GM10266 (cell line): ENCODE results near the gene NARF.

Source experiments
- DNase-seq: peaks from one replicate; pipeline ENCODE4 v3.0.0; 2012; ENCODE audit errors: extremely low spot score
- TF ChIP-seq, protein P1 (sequence below): IDR thresholded peaks from 2 replicates; pipeline ENCODE4 v1.5.1; 2012; ENCODE audit warnings: mild to moderate bottlenecking, low read depth; ENCODE audit not compliant: control insufficient read depth, insufficient read depth; ENCODE audit errors: missing control alignments

The NARF gene

DNA sequence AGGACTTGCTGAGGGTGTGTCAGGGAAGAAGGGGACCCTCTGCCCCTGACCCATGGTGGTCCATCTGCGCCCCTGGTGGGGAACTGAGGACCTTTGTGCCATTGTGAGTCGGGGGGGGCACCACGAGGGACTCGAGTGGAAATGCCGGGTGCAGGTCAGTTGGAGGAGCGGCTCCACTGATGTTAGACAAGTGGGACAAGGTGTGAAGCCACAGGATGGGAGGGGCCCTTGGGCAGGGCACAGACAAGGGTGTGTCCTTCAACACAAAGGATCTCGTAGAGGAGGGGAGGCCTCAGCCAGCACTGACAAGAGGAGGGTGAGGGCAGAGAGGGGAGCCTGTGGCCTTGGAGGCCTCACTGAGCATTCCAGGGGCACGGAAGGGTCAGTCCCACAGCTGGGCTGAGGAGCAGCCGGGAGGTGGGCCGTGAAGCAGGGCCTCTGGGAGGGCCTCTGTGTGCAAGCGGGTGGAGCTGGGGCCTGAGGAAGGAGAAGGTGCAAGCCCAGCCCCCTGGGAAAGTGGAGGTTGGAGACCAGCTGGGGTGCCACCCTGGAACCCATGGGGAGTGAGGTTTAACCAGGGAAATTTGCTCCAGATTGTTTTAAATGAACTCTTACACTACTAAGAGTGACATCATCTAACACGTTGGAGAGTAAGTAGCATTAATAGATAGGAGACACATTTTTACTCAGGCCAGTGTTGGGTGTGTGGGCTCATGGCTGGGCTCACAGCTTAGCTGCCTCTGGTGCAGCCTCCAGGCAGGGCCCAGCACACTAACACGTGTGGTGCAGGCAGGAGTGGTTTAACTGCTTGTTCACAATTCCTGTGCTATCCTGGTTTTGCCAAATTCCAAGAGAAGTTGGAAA lies 27.9 kb downstream of the NARF start:
- no peak for DNase-seq
- TF ChIP-seq, protein P1, sequence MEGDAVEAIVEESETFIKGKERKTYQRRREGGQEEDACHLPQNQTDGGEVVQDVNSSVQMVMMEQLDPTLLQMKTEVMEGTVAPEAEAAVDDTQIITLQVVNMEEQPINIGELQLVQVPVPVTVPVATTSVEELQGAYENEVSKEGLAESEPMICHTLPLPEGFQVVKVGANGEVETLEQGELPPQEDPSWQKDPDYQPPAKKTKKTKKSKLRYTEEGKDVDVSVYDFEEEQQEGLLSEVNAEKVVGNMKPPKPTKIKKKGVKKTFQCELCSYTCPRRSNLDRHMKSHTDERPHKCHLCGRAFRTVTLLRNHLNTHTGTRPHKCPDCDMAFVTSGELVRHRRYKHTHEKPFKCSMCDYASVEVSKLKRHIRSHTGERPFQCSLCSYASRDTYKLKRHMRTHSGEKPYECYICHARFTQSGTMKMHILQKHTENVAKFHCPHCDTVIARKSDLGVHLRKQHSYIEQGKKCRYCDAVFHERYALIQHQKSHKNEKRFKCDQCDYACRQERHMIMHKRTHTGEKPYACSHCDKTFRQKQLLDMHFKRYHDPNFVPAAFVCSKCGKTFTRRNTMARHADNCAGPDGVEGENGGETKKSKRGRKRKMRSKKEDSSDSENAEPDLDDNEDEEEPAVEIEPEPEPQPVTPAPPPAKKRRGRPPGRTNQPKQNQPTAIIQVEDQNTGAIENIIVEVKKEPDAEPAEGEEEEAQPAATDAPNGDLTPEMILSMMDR, result no peak

DNA sequence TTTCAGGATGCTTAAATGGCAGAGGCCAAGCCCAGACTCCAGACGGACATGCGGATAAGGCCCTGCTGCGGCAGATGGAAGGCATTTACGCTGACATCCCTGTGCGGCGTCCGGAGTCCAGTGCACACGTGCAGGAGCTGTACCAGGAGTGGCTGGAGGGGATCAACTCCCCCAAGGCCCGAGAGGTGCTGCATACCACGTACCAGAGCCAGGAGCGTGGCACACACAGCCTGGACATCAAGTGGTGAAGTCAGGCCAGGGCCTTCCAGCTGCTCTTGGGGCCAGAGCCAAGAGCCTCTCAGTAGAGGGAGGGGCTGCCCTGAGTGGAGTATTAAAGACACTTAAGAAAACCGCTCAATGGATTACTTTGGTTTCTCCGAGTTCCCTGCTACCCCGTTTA lies 29.4 kb downstream of the NARF start:
- DNase-seq, result no peak
- TF ChIP-seq, protein P1, result no peak

DNA sequence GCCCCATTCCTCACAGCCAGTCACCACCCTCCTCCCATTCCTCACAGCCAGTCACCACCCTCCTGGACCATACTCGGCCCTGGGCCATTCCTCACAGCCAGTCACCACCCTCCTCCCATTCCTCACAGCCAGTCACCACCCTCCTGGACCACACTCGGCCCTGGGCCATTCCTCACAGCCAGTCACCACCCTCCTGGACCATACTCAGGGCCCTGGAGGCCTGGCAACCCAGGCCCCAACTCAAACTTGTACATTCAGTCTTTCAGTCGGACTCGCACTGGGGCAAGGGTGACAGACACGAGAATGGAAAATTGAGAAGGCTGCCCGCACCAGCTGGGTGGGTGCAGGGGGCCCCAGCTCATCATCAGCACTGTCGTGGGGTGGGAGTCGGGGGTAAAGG lies 30.6 kb downstream of the NARF start:
- no peak for DNase-seq
- TF ChIP-seq, protein P1, result no peak

DNA sequence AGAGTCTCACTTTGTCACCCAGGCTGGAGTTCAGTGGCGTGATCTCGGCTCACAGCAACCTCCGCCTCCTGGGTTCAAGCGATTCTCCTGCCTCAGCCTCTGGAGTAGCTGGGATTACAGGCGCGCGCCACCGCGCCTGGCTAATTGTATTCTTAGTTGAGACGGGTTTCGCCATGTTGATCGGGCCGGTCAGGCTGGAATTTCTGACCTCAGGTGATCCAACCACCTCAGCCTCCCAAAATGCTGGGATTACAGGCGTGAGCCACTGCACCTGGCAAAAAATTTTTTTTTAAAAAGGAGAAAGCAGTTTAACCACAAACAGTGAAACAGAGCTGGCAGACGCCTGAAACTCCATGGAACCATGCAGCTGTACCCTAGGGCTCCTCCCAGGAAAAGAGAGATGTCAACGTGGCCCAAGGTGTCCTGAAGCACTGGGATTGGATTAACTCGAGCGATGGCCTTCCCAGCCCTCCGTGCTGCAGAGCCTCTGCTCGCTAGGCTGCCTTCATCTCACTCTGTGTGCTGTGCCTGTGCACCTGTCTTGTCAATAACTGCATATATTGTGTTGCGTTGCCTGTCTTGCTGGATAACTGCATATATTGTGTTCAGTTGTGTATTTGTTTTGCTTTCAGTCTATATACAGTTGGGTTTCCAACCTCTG lies 31.4 kb downstream of the NARF start:
- TF ChIP-seq, protein P1, result no peak
- DNase-seq, result no peak

DNA sequence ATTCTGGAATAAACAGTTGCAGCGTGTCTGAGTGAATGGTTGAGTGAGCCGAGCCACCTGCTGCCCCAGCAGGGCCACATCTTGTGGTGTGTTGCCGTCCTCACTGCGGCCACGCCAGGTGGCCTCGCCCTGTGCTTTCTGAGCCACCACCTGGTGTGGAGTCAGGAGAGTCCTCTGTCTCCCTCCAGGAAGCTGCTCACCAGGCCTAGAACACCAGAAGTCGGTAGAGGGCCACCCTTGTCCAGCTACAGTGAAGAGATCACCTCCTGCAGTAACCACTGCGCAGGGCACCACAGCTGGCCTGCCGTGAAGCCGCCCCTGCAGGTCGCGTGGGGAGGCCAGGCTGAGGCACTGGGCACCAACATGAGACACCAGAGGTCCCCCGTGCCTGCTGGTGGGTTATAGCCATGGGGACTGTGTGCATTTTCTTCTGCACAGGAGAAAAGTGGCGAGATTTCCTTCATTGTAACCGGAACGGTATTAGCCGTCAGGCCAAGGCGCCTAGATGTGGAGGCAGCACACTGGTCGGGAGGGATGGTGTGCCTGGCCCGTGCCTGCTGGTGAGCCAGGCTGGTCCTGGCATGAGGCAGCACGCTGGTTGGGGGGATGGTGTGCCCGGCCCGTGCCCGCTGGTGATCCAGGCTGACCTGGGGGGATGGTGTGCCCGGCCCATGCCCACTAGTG lies 32.1 kb downstream of the NARF start:
- TF ChIP-seq, protein P1, result peak; percentile 12
- no peak for DNase-seq

DNA sequence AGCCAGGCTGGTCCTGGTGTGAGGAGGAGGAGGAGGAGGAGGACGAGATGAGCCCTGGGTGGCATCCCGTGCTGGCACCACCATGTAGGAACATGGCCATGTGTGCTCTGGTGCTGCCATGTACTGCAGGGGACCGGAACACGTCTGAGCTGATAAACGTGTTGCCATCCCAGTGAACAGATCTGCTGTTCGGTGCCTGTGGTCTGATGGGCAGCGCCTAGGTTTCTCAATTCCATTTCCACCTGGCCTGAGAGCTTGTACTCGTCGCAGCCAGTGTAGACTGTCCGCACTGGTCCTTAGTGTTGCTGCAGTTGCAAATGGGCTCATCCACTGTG lies 32.6 kb downstream of the NARF start:
- TF ChIP-seq, protein P1, result no peak

DNA sequence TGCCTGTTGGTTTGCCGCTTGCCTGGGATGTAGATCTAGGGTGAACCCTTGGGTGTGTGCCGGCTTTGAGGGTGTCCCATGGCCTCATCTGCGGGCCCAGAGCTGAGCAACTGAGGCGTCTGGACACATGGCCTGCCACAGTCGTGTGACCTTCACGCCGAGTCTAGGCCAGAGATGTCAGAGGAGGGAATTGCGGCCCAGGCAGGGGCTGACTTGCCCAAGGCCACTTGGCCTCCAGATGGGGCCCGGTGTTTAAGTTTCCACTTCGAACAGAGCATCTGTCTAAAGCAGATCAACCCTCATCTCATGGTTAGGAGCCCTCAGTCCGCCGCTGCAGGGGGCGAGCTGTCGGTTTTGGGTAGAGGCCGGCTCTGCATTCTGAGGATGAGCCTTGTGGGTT lies 33.0 kb downstream of the NARF start:
- TF ChIP-seq, protein P1, result no peak
- DNase-seq, result no peak

More for the DNA sequence above, 32.6 kb downstream of the NARF start:
- no peak for DNase-seq
